ENCODE data around the gene ARMC9.

DNA sequence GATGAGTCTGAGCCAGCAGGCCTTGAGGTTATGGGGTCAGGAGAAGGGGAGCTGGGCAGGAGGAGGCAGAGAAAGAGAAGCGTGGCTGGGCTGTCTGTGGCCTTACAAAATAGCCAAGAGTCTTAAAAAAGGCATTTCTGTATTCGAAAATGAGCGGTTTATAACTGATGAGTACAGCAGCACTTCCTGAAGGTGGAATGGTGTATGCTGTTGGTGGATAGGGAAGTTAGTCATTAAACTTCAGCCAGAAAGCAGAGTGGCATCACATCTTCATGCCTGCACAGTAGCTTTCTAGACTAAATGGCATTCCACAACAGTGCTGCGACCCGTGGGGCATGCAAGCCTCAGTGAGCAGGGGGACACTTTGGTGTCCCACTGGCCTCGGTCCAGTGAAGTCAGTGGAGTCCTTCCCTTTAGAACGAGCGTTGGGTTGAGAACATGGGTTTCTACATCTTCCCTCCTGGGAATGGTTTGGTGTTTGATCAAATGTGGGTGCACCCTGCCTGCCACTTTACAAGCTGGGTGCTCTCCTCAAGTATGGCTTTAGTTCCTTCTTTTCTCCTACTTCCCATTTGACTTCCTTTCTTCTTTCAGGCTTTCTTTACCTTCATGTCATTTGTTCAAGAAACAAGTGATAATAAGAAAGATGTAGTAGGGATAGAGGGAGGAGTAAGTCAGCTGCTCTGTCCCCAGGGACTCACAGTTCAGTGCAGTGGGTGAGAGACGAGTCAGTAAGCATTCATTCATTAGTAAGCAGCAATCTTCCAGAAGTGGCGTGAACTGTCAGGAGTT, 96.3 kb downstream of the ARMC9 start:
- TF ChIP-seq, protein P1, sequence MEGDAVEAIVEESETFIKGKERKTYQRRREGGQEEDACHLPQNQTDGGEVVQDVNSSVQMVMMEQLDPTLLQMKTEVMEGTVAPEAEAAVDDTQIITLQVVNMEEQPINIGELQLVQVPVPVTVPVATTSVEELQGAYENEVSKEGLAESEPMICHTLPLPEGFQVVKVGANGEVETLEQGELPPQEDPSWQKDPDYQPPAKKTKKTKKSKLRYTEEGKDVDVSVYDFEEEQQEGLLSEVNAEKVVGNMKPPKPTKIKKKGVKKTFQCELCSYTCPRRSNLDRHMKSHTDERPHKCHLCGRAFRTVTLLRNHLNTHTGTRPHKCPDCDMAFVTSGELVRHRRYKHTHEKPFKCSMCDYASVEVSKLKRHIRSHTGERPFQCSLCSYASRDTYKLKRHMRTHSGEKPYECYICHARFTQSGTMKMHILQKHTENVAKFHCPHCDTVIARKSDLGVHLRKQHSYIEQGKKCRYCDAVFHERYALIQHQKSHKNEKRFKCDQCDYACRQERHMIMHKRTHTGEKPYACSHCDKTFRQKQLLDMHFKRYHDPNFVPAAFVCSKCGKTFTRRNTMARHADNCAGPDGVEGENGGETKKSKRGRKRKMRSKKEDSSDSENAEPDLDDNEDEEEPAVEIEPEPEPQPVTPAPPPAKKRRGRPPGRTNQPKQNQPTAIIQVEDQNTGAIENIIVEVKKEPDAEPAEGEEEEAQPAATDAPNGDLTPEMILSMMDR (IDR thresholded peaks at IDR 0.05 in 2 of 3, conservative IDR thresholded peaks at IDR 0.05 in 1 of 3; ENCODE audit: borderline replicate concordance in 1 of 3, insufficient read depth in 1 of 3, low read depth in 2 of 3, low read length in 2 of 3): no peak
- TF ChIP-seq CEBPB (IDR thresholded peaks at IDR 0.05; ENCODE audit: low read depth) (no peak), POLR2A (IDR thresholded peaks at IDR 0.05; ENCODE audit: borderline replicate concordance, extremely low read depth, insufficient read depth, insufficient read length) (no peak), POLR2AphosphoS5 (IDR thresholded peaks at IDR 0.05; ENCODE audit: low read depth, low read length) (no peak), EZH2phosphoT487 (IDR thresholded peaks at IDR 0.05; ENCODE audit: borderline replicate concordance) (no peak), SP1 (IDR thresholded peaks at IDR 0.05; ENCODE audit: low read depth) (no peak), ZFX (IDR thresholded peaks at IDR 0.05) (no peak), EZH2 (IDR thresholded peaks at IDR 0.05) (no peak), RAD21 (IDR thresholded peaks at IDR 0.05; ENCODE audit: low read depth) (no peak), ZNF274 (IDR thresholded peaks at IDR 0.05; ENCODE audit: low read depth, low read length) (no peak), SIN3A (IDR thresholded peaks at IDR 0.05; ENCODE audit: low read depth) (no peak), YY1 (IDR thresholded peaks at IDR 0.05; ENCODE audit: extremely low read depth, insufficient replicate concordance, low read depth, low read length) (no peak)
- TF ChIP-seq, protein P2, sequence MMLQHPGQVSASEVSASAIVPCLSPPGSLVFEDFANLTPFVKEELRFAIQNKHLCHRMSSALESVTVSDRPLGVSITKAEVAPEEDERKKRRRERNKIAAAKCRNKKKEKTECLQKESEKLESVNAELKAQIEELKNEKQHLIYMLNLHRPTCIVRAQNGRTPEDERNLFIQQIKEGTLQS (IDR thresholded peaks at IDR 0.05): no peak
